Ishikawa (cell line): ENCODE measurements around the gene FBLN1.

Experiments
- EP300 ChIP-seq: IDR thresholded peaks from 2 replicates; pipeline ENCODE4 v1.6.1; 2012; ENCODE audit warnings: borderline replicate concordance
- MAX ChIP-seq: IDR thresholded peaks from 2 replicates; pipeline ENCODE4 v1.6.1; 2012
- RAD21 ChIP-seq: IDR thresholded peaks from 2 replicates; pipeline ENCODE4 v1.6.1; 2012; ENCODE audit warnings: low read depth
- REST ChIP-seq: IDR thresholded peaks from 2 replicates; pipeline ENCODE4 v1.6.1; 2012; ENCODE audit warnings: low read depth, mild to moderate bottlenecking
- TAF1 ChIP-seq: IDR thresholded peaks from 2 replicates; pipeline ENCODE4 v1.6.1; 2012; ENCODE audit warnings: low read depth, mild to moderate bottlenecking
- TEAD4 ChIP-seq: IDR thresholded peaks from 2 replicates; pipeline ENCODE4 v1.6.1; 2012
- YY1 ChIP-seq: IDR thresholded peaks from 2 replicates; pipeline ENCODE4 v1.6.1; 2012; ENCODE audit warnings: low read depth
- ZBTB7A ChIP-seq: IDR thresholded peaks from 2 replicates; pipeline ENCODE4 v1.6.1; 2012; ENCODE audit warnings: low read depth

- no peak for TF ChIP-seq TAF1
- no peak for TF ChIP-seq EP300
- TF ChIP-seq REST, result no peak
- no peak for TF ChIP-seq RAD21
- TF ChIP-seq ZBTB7A, result no peak
- TF ChIP-seq TEAD4, result no peak
- no peak for TF ChIP-seq YY1
- no peak for TF ChIP-seq MAX
These were observed 112.7 kb downstream of the FBLN1 start for GRCh38 chr22:45615364-45615763.
